H9 (cell line): ENCODE data around the gene IGSF11. TPM values are rescaled to one million over a fixed set of nuclear protein-coding genes. Genes with fewer than 3 reads are reported as not detected.

Experiments used
- DNase-seq: peaks from one replicate; pipeline ENCODE4 v3.0.0-alpha.2; 2017
- H2AFZ ChIP-seq: one replicate; pipeline ENCODE4 v1.6.1; 2013; ENCODE audit warnings: mild to moderate bottlenecking, low read length, control low read depth, moderate library complexity
- H2AK5ac ChIP-seq: 2 replicates; pipeline ENCODE4 v1.6.1; 2013; ENCODE audit warnings: low read length, control low read depth, mixed read lengths; ENCODE audit not compliant: insufficient read length
- H2BK120ac ChIP-seq: one replicate; pipeline ENCODE4 v1.6.1; 2013; ENCODE audit warnings: low read depth, mild to moderate bottlenecking, low read length, control low read depth, inconsistent platforms; ENCODE audit not compliant: poor library complexity, severe bottlenecking
- H2BK12ac ChIP-seq: 2 replicates; pipeline ENCODE4 v1.6.1; 2013; ENCODE audit warnings: low read length, control low read depth, mixed read lengths, low read depth; ENCODE audit not compliant: insufficient read length
- H2BK15ac ChIP-seq: 2 replicates; pipeline ENCODE4 v1.6.1; 2013; ENCODE audit warnings: low read depth, low read length, control low read depth
- H2BK20ac ChIP-seq: one replicate; pipeline ENCODE4 v1.6.1; 2013; ENCODE audit warnings: low read depth, mild to moderate bottlenecking, low read length, control low read depth, inconsistent platforms; ENCODE audit not compliant: poor library complexity, severe bottlenecking
- H2BK5ac ChIP-seq: 2 replicates; pipeline ENCODE4 v1.6.1; 2013; ENCODE audit warnings: low read length, control low read depth, mixed read lengths; ENCODE audit not compliant: insufficient read length
- H3K14ac ChIP-seq: 2 replicates; pipeline ENCODE4 v1.6.1; 2013; ENCODE audit warnings: low read length, control low read depth; ENCODE audit not compliant: insufficient read depth
- H3K18ac ChIP-seq: 2 replicates; pipeline ENCODE4 v1.6.1; 2013; ENCODE audit warnings: low read depth, mild to moderate bottlenecking, mixed read lengths, low read length, control low read depth; ENCODE audit not compliant: insufficient read length
- H3K23ac ChIP-seq: 2 replicates; pipeline ENCODE4 v1.6.1; 2013; ENCODE audit warnings: low read length, control low read depth, mixed read lengths, low read depth; ENCODE audit not compliant: insufficient read length
- H3K23me2 ChIP-seq: 2 replicates; pipeline ENCODE4 v1.6.1; 2013; ENCODE audit warnings: low read depth, mild to moderate bottlenecking, mixed read lengths, low read length, control low read depth; ENCODE audit not compliant: insufficient read length, poor library complexity, severe bottlenecking
- H3K27ac ChIP-seq: 2 replicates; pipeline ENCODE4 v1.5.1; 2013; ENCODE audit warnings: low read length, control low read depth, mixed read lengths, low read depth; ENCODE audit not compliant: insufficient read length
- H3K27me3 ChIP-seq: 2 replicates; pipeline ENCODE4 v1.6.1; 2013; ENCODE audit warnings: low read length, control low read depth, inconsistent platforms; ENCODE audit not compliant: insufficient read depth
- H3K4ac ChIP-seq: 2 replicates; pipeline ENCODE4 v1.6.1; 2013; ENCODE audit warnings: low read depth, mild to moderate bottlenecking, control low read depth, inconsistent platforms, low read length, moderate library complexity
- H3K4me1 ChIP-seq: 2 replicates; pipeline ENCODE4 v1.6.1; 2013; ENCODE audit warnings: low read length, control low read depth, inconsistent platforms; ENCODE audit not compliant: insufficient read depth
- H3K4me2 ChIP-seq: 2 replicates; pipeline ENCODE4 v1.6.1; 2013; ENCODE audit warnings: low read length, control low read depth, mixed read lengths; ENCODE audit not compliant: insufficient read length, insufficient read depth
- H3K56ac ChIP-seq: 2 replicates; pipeline ENCODE4 v1.6.1; 2013; ENCODE audit warnings: low read depth, mild to moderate bottlenecking, mixed read lengths, low read length, control low read depth; ENCODE audit not compliant: insufficient read length
- H3K79me1 ChIP-seq: 2 replicates; pipeline ENCODE4 v1.6.1; 2013; ENCODE audit warnings: low read depth, mild to moderate bottlenecking, moderate library complexity, low read length, control low read depth, inconsistent platforms; ENCODE audit not compliant: insufficient read depth, poor library complexity, severe bottlenecking
- H3K79me2 ChIP-seq: 2 replicates; pipeline ENCODE4 v1.6.1; 2013; ENCODE audit warnings: low read length, control low read depth, inconsistent platforms; ENCODE audit not compliant: insufficient read depth
- H3K9ac ChIP-seq: 2 replicates; pipeline ENCODE4 v1.6.1; 2013; ENCODE audit warnings: low read length, control low read depth, mixed read lengths; ENCODE audit not compliant: insufficient read length; ENCODE audit errors: extremely low read depth
- H3K9me3 ChIP-seq: one replicate; pipeline ENCODE4 v1.6.1; 2013; ENCODE audit warnings: low read depth, low read length, inconsistent platforms; ENCODE audit not compliant: control insufficient read depth
- H3T11ph ChIP-seq: one replicate; pipeline ENCODE4 v1.6.1; 2013; ENCODE audit warnings: mild to moderate bottlenecking, low read length, control low read depth, inconsistent platforms
- H4K20me1 ChIP-seq: one replicate; pipeline ENCODE4 v1.6.1; 2013; ENCODE audit not compliant: control insufficient read depth, insufficient read length, insufficient read depth
- H4K5ac ChIP-seq: 2 replicates; pipeline ENCODE4 v1.6.1; 2013; ENCODE audit warnings: low read depth, mild to moderate bottlenecking, mixed read lengths, low read length, control low read depth; ENCODE audit not compliant: insufficient read length
- H4K8ac ChIP-seq: replicated peaks from 2 replicates; pipeline ENCODE4 v1.6.1; 2013; ENCODE audit warnings: low read length, control low read depth, mixed read lengths, low read depth; ENCODE audit not compliant: insufficient read length
- H4K91ac ChIP-seq: 2 replicates; pipeline ENCODE4 v1.6.1; 2013; ENCODE audit warnings: low read depth, mild to moderate bottlenecking, moderate library complexity, mixed read lengths, low read length, control low read depth; ENCODE audit not compliant: insufficient read length
- H3K27ac Mint-ChIP-seq, 3 experiments: 2 replicates in 2 of 3; 3 replicates in 1 of 3; pipeline ENCODE4 v1.8.0; 2020 to 2021; ENCODE audit warnings: mixed read lengths in 3 of 3, mild to moderate bottlenecking in 1 of 3, moderate library complexity in 1 of 3
- H3K27me3 Mint-ChIP-seq: 2 replicates; pipeline ENCODE4 v1.8.0; 2021; ENCODE audit warnings: low read depth, mild to moderate bottlenecking, moderate library complexity, mixed read lengths
- H3K36me3 Mint-ChIP-seq, 3 experiments: 2 replicates in 2 of 3; 3 replicates in 1 of 3; pipeline ENCODE4 v1.8.0; 2020 to 2021; ENCODE audit warnings: low read depth in 3 of 3, mixed read lengths in 3 of 3; ENCODE audit not compliant: insufficient read depth in 1 of 3
- H3K4me1 Mint-ChIP-seq, 2 experiments: 2 replicates each; pipeline ENCODE4 v1.8.0; 2020; ENCODE audit warnings: mixed read lengths in 2 of 2
- H3K4me3 Mint-ChIP-seq, 2 experiments: 2 replicates in 1 of 2; 3 replicates in 1 of 2; pipeline ENCODE4 v1.8.0; 2020 to 2021; ENCODE audit warnings: mild to moderate bottlenecking in 2 of 2, mixed read lengths in 2 of 2, moderate library complexity in 1 of 2
- H3K9me3 Mint-ChIP-seq, 2 experiments: 2 replicates in 1 of 2; 3 replicates in 1 of 2; pipeline ENCODE4 v1.8.0; 2020; ENCODE audit warnings: mild to moderate bottlenecking in 2 of 2, mixed read lengths in 2 of 2, moderate library complexity in 1 of 2
- WGBS: extraction: QIAGEN DNeasy Blood & Tissue Kit; methylation state at CpG from one replicate; pipeline ENCODE4 v1.1.7; 2013; ENCODE audit warnings: missing lambda C conversion rate, low lambda C conversion rate, mixed read lengths; ENCODE audit not compliant: insufficient read length; ENCODE audit errors: extremely low coverage; 5-methylcytosine and 5-hydroxymethylcytosine counted together
- total RNA-seq: library from RNA; stranded (reverse); gene quantifications from 2 replicates; pipeline ENCODE4 v1.2.1, GENCODE V29; 2021
- TF ChIP-seq, protein P1 (sequence below): fragments of 200-600 bp; sonication (generic); conservative IDR thresholded peaks from 3 replicates; pipeline ENCODE4 v1.8.0; 2021; ENCODE audit warnings: antibody characterized with exemption, mild to moderate bottlenecking

The IGSF11 gene
- total RNA-seq, 1 experiment from 2014 or later = 1.6 TPM

DNA sequence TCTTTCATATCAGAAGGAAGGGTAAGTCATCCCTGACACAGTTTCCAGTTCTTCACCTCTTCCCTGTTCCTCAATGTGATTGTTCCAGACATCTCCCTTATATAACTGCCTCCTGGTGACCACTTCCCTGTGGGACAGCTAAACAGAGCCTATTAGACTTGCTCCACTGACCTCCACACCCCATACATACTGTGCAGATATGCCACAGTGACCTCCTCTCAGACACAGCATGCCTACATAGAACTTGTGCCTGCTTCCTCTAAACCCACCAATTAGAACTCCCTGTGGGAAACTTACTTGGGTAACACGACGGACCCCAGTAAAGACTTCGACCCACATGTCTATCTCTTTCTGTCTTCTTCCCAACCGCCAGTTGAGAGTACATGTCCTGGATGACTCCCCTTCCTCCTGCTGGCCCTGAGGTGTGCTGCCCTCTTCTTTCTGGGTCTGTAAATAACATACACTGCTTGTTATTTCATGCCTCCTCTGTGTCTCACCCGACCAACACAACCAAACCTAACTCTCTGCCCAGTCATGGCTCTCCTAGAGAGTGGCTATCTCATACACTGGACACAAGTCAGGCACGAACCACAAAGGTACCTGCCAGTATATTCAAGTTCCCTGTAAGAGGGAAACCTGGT lies 53.0 kb downstream of the IGSF11 start:
- Histone ChIP-seq H4K8ac (no peak overlapping the region), H4K91ac (no peak overlapping the region), H4K5ac (no peak overlapping the region), H3K23ac (no peak overlapping the region), H3K23me2 (no peaks in the 10 kb centered on the region), H3K14ac (no peak overlapping the region), H3T11ph (no peak overlapping the region), H2BK12ac (no peak overlapping the region), H3K4ac (no peak overlapping the region), H3K56ac (no peak overlapping the region), H3K27ac (no peak overlapping the region), H2BK120ac (no peak overlapping the region), H2AFZ (no peak overlapping the region), H3K79me1 (no peaks in the 10 kb centered on the region), H3K18ac (no peak overlapping the region), H3K9ac (no peak overlapping the region), H2BK5ac (no peak overlapping the region), H2BK20ac (no peak overlapping the region), H2BK15ac (no peak overlapping the region), H4K20me1 (no peaks in the 10 kb centered on the region), H3K27me3 (no peaks in the 10 kb centered on the region), H3K9me3 (no peaks in the 10 kb centered on the region), H3K4me1 (peaks cover 4% of the 10 kb centered on the region), H3K4me2 (no peak overlapping the region), H2AK5ac (no peak overlapping the region), H3K79me2 (peaks cover 1% of the 10 kb centered on the region; the same call in 1 of the 2 replicates)
- Mint-ChIP-seq H3K27ac (peak overlapping the region in 1 of 3 experiments; percentile 65; a peak in 2 of 7 replicates), H3K9me3 (no peaks in the 10 kb centered on the region), H3K36me3 (no peaks in the 10 kb centered on the region), H3K4me3 (no peak overlapping the region), H3K27me3 (no peaks in the 10 kb centered on the region), H3K4me1 (peaks cover 18 to 25% of the 10 kb centered on the region in 2 experiments)
- TF ChIP-seq, protein P1, sequence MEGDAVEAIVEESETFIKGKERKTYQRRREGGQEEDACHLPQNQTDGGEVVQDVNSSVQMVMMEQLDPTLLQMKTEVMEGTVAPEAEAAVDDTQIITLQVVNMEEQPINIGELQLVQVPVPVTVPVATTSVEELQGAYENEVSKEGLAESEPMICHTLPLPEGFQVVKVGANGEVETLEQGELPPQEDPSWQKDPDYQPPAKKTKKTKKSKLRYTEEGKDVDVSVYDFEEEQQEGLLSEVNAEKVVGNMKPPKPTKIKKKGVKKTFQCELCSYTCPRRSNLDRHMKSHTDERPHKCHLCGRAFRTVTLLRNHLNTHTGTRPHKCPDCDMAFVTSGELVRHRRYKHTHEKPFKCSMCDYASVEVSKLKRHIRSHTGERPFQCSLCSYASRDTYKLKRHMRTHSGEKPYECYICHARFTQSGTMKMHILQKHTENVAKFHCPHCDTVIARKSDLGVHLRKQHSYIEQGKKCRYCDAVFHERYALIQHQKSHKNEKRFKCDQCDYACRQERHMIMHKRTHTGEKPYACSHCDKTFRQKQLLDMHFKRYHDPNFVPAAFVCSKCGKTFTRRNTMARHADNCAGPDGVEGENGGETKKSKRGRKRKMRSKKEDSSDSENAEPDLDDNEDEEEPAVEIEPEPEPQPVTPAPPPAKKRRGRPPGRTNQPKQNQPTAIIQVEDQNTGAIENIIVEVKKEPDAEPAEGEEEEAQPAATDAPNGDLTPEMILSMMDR = no peak
- DNase-seq = no peak
- no CpG with 5 or more reads among the region's 6 CpGs for WGBS
